GM23338 (cell line): ENCODE measurements around the gene BRPF3. TPM values are rescaled to one million over a fixed set of nuclear protein-coding genes. Genes with fewer than 3 reads are reported as not detected.

Experiments used
- ATAC-seq: fragments of 200-7000 bp; cut with Tn5 transposase; 3 replicates; pipeline ENCODE4 v1.9.1; 2020
- DNase-seq: peaks from one replicate; pipeline ENCODE4 v3.0.0-alpha.2; 2015; ENCODE audit warnings: low spot score
- H2AFZ ChIP-seq: fragments of 200-600 bp; sonication (generic); 2 replicates; pipeline ENCODE4 v1.8.0; 2016; ENCODE audit warnings: antibody characterized with exemption, mild to moderate bottlenecking, moderate library complexity
- H3F3A ChIP-seq: fragments of 200-600 bp; sonication (generic); replicated peaks from 2 replicates; pipeline ENCODE4 v1.8.0; 2017; ENCODE audit warnings: antibody characterized with exemption, mixed run types, low read depth
- H3K27ac ChIP-seq: fragments of 200-600 bp; sonication (generic); 2 replicates; pipeline ENCODE4 v1.6.1; 2016; ENCODE audit warnings: low read depth
- H3K27me3 ChIP-seq: fragments of 200-600 bp; sonication (generic); 2 replicates; pipeline ENCODE4 v1.8.0; 2016; ENCODE audit warnings: mild to moderate bottlenecking, mixed run types, moderate library complexity; ENCODE audit not compliant: insufficient read depth
- H3K36me3 ChIP-seq: fragments of 200-600 bp; sonication (generic); 2 replicates; pipeline ENCODE4 v1.8.0; 2016; ENCODE audit warnings: mild to moderate bottlenecking; ENCODE audit not compliant: insufficient read depth
- H3K4me1 ChIP-seq: fragments of 200-600 bp; sonication (generic); 2 replicates; pipeline ENCODE4 v1.8.0; 2016; ENCODE audit warnings: mild to moderate bottlenecking, moderate library complexity; ENCODE audit not compliant: insufficient read depth
- H3K4me2 ChIP-seq: fragments of 200-600 bp; sonication (generic); 2 replicates; pipeline ENCODE4 v1.7.1; 2017; ENCODE audit warnings: mixed run types
- H3K4me3 ChIP-seq: fragments of 200-600 bp; sonication (generic); 2 replicates; pipeline ENCODE4 v1.6.1; 2016; ENCODE audit warnings: mixed run types
- H3K79me2 ChIP-seq: fragments of 200-600 bp; sonication (generic); replicated peaks from 2 replicates; pipeline ENCODE4 v1.8.0; 2017; ENCODE audit warnings: mild to moderate bottlenecking; ENCODE audit not compliant: insufficient read depth
- H3K9me2 ChIP-seq: fragments of 200-600 bp; sonication (generic); 2 replicates; pipeline ENCODE4 v1.8.0; 2017; ENCODE audit not compliant: insufficient read depth
- H4K20me1 ChIP-seq: fragments of 200-600 bp; sonication (generic); replicated peaks from 2 replicates; pipeline ENCODE4 v1.8.0; 2017; ENCODE audit warnings: mild to moderate bottlenecking; ENCODE audit not compliant: insufficient read depth
- H3K27ac Mint-ChIP-seq: 2 replicates; pipeline ENCODE4 v1.8.0; 2020; ENCODE audit warnings: inconsistent platforms, mild to moderate bottlenecking, moderate library complexity, mixed read lengths
- H3K27me3 Mint-ChIP-seq: 3 replicates; pipeline ENCODE4 v1.8.0; 2022; ENCODE audit warnings: low read depth, mild to moderate bottlenecking, moderate library complexity, mixed read lengths, inconsistent platforms; ENCODE audit not compliant: insufficient read depth, poor library complexity
- H3K36me3 Mint-ChIP-seq: 3 replicates; pipeline ENCODE4 v1.8.0; 2021; ENCODE audit warnings: low read depth, mild to moderate bottlenecking, inconsistent platforms, moderate library complexity, mixed read lengths
- H3K4me1 Mint-ChIP-seq: 3 replicates; pipeline ENCODE4 v1.8.0; 2020; ENCODE audit warnings: mild to moderate bottlenecking, inconsistent platforms, mixed read lengths
- H3K4me3 Mint-ChIP-seq: 3 replicates; pipeline ENCODE4 v1.8.0; 2021; ENCODE audit warnings: moderate library complexity, mild to moderate bottlenecking, inconsistent platforms, mixed read lengths
- H3K9me3 Mint-ChIP-seq: 3 replicates; pipeline ENCODE4 v1.8.0; 2020; ENCODE audit warnings: moderate library complexity, mild to moderate bottlenecking, inconsistent platforms, mixed read lengths
- CREB1 ChIP-seq: fragments of 250-450 bp; sonication (Bioruptor Pico); IDR thresholded peaks from 2 replicates; pipeline ENCODE4 v1.5.0; 2020; ENCODE audit warnings: low read depth, mild to moderate bottlenecking, moderate library complexity
- CTCF ChIP-seq, 2 experiments: fragments of 200-600 bp in 1 of 2; sonication (generic) in 1 of 2; conservative IDR thresholded peaks; 2 replicates each; pipeline versions ENCODE4 v1.5.1 to v1.6.1; 2016 to 2017; ENCODE audit warnings: antibody characterized with exemption in 2 of 2, low read depth in 2 of 2, mild to moderate bottlenecking in 2 of 2, moderate library complexity in 1 of 2
- EZH2 ChIP-seq: fragments of 200-600 bp; sonication (generic); IDR thresholded peaks from one replicate; pipeline ENCODE4 v1.8.0; 2017; ENCODE audit warnings: antibody characterized with exemption, mild to moderate bottlenecking, low read depth; ENCODE audit not compliant: unreplicated experiment
- EZH2phosphoT487 ChIP-seq: fragments of 200-600 bp; sonication (generic); IDR thresholded peaks from one replicate; pipeline ENCODE4 v1.8.1; 2018; ENCODE audit warnings: antibody characterized with exemption; ENCODE audit not compliant: unreplicated experiment
- JUNB ChIP-seq: IDR thresholded peaks from one replicate; pipeline ENCODE4 v1.6.1; 2016; ENCODE audit warnings: antibody characterized with exemption; ENCODE audit not compliant: unreplicated experiment
- NANOG ChIP-seq: IDR thresholded peaks from 2 replicates; pipeline ENCODE4 v1.6.1; 2016; ENCODE audit warnings: antibody characterized with exemption, borderline replicate concordance
- POLR2AphosphoS5 ChIP-seq: IDR thresholded peaks from 2 replicates; pipeline ENCODE4 v1.6.1; 2016; ENCODE audit warnings: antibody characterized with exemption, low read depth
- REST ChIP-seq: IDR thresholded peaks from one replicate; pipeline ENCODE4 v1.6.1; 2018; ENCODE audit warnings: antibody characterized with exemption; ENCODE audit not compliant: unreplicated experiment
- STAT1 ChIP-seq: IDR thresholded peaks from one replicate; pipeline ENCODE4 v1.6.1; 2016; ENCODE audit warnings: antibody characterized with exemption; ENCODE audit not compliant: unreplicated experiment
- ZNF114 ChIP-seq: fragments of 250-450 bp; sonication (Bioruptor Pico); IDR thresholded peaks from 2 replicates; pipeline ENCODE4 v1.5.0; 2020; ENCODE audit warnings: mild to moderate bottlenecking, moderate library complexity
- polyA plus RNA-seq: library from polyadenylated mRNA; unstranded; fragments of >200 nt; fragmentation: Nextera tagmentation; extraction: Ambion mirVana; gene quantifications from 2 replicates; pipeline ENCODE4 v1.2.1, GENCODE V29; 2016
- total RNA-seq: library from RNA; depleted of rRNA; stranded (reverse); fragments of >200 nt; shearing (Covaris generic); gene quantifications from 2 replicates; pipeline ENCODE4 v1.2.3, GENCODE V29; 2014
- TF ChIP-seq, protein P1 (sequence below): fragments of 250-450 bp; sonication (Bioruptor Pico); IDR thresholded peaks from 2 replicates; pipeline ENCODE4 v1.5.0; 2020; ENCODE audit warnings: mild to moderate bottlenecking, moderate library complexity
- TF ChIP-seq, protein P2 (sequence below): IDR thresholded peaks from 2 replicates; pipeline ENCODE4 v1.6.1; 2016; ENCODE audit warnings: antibody characterized with exemption

Gene BRPF3
- total and polyA plus RNA-seq, 2 experiments from 2014 or later: 11.8 to 33.2 TPM

DNA sequence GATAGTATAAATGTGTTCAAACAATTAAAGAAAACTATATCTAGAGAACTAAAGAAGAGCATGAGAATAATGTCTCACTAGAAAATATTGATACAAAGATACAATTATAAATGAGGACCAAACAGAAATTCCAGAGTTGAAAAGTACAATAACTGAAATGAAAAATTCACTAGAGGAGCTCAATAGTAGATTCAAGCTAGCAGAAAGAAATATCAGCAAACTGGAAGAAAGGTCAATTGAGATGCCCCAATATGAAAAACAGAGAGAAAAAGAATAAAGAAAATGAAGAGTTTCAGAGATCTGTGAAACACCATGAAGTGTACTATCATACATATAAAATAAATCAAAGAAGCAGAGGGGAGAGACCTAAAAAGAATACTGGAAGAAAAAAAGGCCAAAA, 18.0 kb upstream of the BRPF3 start:
- no peak for TF ChIP-seq STAT1
- no peak for TF ChIP-seq POLR2AphosphoS5
- no peak for TF ChIP-seq REST
- TF ChIP-seq JUNB: no peak
- TF ChIP-seq ZNF114: no peak
- no peak for TF ChIP-seq CTCF (conservative IDR thresholded peaks at IDR 0.05; ENCODE audit: low read depth in 2 of 2)
- TF ChIP-seq NANOG: no peak
- no peak for TF ChIP-seq EZH2phosphoT487
- TF ChIP-seq, protein P1, sequence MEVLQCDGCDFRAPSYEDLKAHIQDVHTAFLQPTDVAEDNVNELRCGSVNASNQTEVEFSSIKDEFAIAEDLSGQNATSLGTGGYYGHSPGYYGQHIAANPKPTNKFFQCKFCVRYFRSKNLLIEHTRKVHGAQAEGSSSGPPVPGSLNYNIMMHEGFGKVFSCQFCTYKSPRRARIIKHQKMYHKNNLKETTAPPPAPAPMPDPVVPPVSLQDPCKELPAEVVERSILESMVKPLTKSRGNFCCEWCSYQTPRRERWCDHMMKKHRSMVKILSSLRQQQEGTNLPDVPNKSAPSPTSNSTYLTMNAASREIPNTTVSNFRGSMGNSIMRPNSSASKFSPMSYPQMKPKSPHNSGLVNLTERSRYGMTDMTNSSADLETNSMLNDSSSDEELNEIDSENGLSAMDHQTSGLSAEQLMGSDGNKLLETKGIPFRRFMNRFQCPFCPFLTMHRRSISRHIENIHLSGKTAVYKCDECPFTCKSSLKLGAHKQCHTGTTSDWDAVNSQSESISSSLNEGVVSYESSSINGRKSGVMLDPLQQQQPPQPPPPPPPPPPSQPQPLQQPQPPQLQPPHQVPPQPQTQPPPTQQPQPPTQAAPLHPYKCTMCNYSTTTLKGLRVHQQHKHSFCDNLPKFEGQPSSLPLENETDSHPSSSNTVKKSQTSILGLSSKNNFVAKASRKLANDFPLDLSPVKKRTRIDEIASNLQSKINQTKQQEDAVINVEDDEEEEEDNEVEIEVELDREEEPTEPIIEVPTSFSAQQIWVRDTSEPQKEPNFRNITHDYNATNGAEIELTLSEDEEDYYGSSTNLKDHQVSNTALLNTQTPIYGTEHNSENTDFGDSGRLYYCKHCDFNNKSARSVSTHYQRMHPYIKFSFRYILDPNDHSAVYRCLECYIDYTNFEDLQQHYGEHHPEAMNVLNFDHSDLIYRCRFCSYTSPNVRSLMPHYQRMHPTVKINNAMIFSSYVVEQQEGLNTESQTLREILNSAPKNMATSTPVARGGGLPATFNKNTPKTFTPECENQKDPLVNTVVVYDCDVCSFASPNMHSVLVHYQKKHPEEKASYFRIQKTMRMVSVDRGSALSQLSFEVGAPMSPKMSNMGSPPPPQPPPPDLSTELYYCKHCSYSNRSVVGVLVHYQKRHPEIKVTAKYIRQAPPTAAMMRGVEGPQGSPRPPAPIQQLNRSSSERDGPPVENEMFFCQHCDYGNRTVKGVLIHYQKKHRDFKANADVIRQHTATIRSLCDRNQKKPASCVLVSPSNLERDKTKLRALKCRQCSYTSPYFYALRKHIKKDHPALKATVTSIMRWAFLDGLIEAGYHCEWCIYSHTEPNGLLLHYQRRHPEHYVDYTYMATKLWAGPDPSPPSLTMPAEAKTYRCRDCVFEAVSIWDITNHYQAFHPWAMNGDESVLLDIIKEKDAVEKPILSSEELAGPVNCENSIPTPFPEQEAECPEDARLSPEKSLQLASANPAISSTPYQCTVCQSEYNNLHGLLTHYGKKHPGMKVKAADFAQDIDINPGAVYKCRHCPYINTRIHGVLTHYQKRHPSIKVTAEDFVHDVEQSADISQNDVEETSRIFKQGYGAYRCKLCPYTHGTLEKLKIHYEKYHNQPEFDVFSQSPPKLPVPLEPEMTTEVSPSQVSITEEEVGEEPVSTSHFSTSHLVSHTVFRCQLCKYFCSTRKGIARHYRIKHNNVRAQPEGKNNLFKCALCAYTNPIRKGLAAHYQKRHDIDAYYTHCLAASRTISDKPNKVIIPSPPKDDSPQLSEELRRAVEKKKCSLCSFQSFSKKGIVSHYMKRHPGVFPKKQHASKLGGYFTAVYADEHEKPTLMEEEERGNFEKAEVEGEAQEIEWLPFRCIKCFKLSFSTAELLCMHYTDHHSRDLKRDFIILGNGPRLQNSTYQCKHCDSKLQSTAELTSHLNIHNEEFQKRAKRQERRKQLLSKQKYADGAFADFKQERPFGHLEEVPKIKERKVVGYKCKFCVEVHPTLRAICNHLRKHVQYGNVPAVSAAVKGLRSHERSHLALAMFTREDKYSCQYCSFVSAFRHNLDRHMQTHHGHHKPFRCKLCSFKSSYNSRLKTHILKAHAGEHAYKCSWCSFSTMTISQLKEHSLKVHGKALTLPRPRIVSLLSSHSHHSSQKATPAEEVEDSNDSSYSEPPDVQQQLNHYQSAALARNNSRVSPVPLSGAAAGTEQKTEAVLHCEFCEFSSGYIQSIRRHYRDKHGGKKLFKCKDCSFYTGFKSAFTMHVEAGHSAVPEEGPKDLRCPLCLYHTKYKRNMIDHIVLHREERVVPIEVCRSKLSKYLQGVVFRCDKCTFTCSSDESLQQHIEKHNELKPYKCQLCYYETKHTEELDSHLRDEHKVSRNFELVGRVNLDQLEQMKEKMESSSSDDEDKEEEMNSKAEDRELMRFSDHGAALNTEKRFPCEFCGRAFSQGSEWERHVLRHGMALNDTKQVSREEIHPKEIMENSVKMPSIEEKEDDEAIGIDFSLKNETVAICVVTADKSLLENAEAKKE (CRISPR knock-in tag): no peak
- no peak for TF ChIP-seq EZH2
- no peak for TF ChIP-seq CREB1 (CRISPR knock-in tag)
- TF ChIP-seq, protein P2, sequence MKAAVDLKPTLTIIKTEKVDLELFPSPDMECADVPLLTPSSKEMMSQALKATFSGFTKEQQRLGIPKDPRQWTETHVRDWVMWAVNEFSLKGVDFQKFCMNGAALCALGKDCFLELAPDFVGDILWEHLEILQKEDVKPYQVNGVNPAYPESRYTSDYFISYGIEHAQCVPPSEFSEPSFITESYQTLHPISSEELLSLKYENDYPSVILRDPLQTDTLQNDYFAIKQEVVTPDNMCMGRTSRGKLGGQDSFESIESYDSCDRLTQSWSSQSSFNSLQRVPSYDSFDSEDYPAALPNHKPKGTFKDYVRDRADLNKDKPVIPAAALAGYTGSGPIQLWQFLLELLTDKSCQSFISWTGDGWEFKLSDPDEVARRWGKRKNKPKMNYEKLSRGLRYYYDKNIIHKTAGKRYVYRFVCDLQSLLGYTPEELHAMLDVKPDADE: no peak
- no peaks in the 10 kb centered on the region for H3K36me3 ChIP-seq
- no peaks in the 10 kb centered on the region for H3K9me2 ChIP-seq
- H3K27me3 Mint-ChIP-seq: peaks cover 1% of the 10 kb centered on the region
- H3K4me3 Mint-ChIP-seq: no peak overlapping the region
- no peaks in the 10 kb centered on the region for H3F3A ChIP-seq
- H3K4me3 ChIP-seq: no peak overlapping the region
- ATAC-seq (no peak), DNase-seq (no peak)
- H3K36me3 Mint-ChIP-seq: peaks cover 15% of the 10 kb centered on the region; the same call in 2 of the 3 replicates
- no peaks in the 10 kb centered on the region for H4K20me1 ChIP-seq
- peaks cover 20% of the 10 kb centered on the region for H3K9me3 Mint-ChIP-seq
- H3K4me1 ChIP-seq: no peaks in the 10 kb centered on the region
- no peak overlapping the region for H3K27ac Mint-ChIP-seq
- no peaks in the 10 kb centered on the region for H3K27me3 ChIP-seq
- H3K4me2 ChIP-seq: no peak overlapping the region
- H3K27ac ChIP-seq: no peak overlapping the region
- no peaks in the 10 kb centered on the region for H3K4me1 Mint-ChIP-seq
- no peaks in the 10 kb centered on the region for H3K79me2 ChIP-seq
- no peak overlapping the region for H2AFZ ChIP-seq
